ENCODE measurements around the gene ALKBH3. TPM values are rescaled to one million over a fixed set of nuclear protein-coding genes. Genes with fewer than 3 reads are reported as not detected.

Gene ALKBH3
- total RNA-seq, 3 donors from 2014 or later (not counting 1 experiment from before 2014, with no cell fraction given), result 24.3 to 30.8 (median 29.6) TPM

DNA sequence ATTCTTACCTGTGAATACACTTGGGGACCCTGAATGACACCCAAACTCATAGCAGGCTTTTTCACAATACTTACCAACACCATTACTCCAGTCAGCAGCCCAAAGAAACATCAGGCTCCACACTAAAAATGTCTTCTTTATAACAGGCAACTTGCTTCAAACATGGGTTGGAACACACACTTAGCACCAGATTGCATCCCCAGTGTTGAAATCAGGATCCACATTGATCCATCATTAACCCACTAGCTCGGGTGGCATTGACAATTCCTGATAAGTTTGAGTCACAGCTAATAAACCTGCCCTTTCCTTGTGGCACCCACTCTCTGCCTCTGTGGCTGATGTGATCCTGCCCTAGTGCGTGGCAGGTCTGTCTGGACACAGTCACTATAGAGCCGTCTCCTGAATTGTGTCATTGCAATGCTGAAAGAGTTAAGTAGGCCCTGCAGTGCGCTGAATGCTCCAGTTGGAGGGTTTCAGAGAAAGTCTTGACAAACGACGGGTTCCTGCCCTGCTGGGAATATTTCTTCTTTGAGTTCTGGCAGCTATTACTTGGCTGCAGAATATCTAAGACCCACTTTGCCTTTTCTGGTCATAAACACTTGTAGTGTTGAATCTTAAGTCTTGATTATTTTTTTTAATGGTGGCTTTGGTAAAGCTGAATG lies 42.2 kb downstream of the ALKBH3 start:
- H3K4me3 Mint-ChIP-seq, result no peak overlapping the region
- Histone ChIP-seq H3K36me3 (ENCODE audit: control insufficient read depth, insufficient read depth, low read length) (peaks cover 41% of the 10 kb centered on the region), H3K9me3 (ENCODE audit: control insufficient read depth, insufficient read depth, low read length) (no peaks in the 10 kb centered on the region), H3K27me3 (ENCODE audit: control insufficient read depth, insufficient read depth, low read length) (no peaks in the 10 kb centered on the region), H3K4me1 (ENCODE audit: control insufficient read depth, insufficient read depth, low read length) (no peaks in the 10 kb centered on the region), H3K27ac (ENCODE audit: low read length) (no peak overlapping the region), H3K4me3 (ENCODE audit: low read length) (no peak overlapping the region)
- peaks cover 13% of the 10 kb centered on the region for H3K36me3 Mint-ChIP-seq
- no peak overlapping the region for H3K27ac Mint-ChIP-seq
- intact Hi-C loops (cut with micrococcal nuclease), result no loop called here
- H3K4me1 Mint-ChIP-seq, result no peaks in the 10 kb centered on the region
- TF ChIP-seq, protein P1, sequence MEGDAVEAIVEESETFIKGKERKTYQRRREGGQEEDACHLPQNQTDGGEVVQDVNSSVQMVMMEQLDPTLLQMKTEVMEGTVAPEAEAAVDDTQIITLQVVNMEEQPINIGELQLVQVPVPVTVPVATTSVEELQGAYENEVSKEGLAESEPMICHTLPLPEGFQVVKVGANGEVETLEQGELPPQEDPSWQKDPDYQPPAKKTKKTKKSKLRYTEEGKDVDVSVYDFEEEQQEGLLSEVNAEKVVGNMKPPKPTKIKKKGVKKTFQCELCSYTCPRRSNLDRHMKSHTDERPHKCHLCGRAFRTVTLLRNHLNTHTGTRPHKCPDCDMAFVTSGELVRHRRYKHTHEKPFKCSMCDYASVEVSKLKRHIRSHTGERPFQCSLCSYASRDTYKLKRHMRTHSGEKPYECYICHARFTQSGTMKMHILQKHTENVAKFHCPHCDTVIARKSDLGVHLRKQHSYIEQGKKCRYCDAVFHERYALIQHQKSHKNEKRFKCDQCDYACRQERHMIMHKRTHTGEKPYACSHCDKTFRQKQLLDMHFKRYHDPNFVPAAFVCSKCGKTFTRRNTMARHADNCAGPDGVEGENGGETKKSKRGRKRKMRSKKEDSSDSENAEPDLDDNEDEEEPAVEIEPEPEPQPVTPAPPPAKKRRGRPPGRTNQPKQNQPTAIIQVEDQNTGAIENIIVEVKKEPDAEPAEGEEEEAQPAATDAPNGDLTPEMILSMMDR (IDR thresholded peaks at IDR 0.05), result no peak
- DNase-seq (no peak), ATAC-seq (no peak)
- 91% methylated on average over 6 of the region's 6 CpGs for WGBS (ENCODE audit: insufficient coverage)
- H3K27me3 Mint-ChIP-seq (ENCODE audit: low read depth in 2 of 2), result no peaks in the 10 kb centered on the region
- H3K9me3 Mint-ChIP-seq, result no peaks in the 10 kb centered on the region

DNA sequence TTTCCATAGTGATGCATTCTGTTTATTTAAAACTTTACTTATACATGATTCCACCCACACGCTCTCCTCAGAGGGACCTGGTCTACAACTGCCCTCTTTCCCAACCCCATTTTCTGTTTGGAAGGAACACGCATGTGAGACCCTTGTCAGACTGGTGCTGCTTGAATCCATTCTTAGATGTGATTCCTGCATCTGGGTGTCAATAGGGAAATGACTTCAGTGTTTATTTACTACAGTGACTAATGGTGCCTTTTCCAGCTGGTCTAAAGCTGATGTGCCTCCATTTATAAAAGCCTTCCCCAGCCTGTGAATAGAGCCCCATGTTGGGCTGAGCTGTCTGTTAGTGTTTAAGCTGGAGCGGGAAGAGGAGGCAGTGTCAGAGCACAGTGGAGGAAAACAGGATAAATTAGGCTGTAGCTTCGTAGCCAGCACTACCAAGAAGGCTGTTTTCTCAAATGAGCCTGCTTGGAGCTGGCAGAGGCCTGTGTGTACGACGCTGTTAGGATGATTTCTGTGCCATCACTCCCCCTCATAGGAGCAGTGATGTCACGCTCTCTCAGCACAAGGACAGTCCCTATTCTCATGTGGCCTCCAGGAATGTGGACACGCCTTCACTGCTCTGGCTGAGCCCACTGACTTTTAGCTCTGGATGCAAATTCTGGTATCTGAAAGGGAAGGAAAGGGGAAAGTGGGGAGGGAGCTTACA lies 42.9 kb downstream of the ALKBH3 start:
- Histone ChIP-seq H3K4me1 (ENCODE audit: control insufficient read depth, insufficient read depth, low read length) (no peaks in the 10 kb centered on the region), H3K9me3 (ENCODE audit: control insufficient read depth, insufficient read depth, low read length) (no peaks in the 10 kb centered on the region), H3K27me3 (ENCODE audit: control insufficient read depth, insufficient read depth, low read length) (no peaks in the 10 kb centered on the region), H3K4me3 (ENCODE audit: low read length) (no peak overlapping the region), H3K36me3 (ENCODE audit: control insufficient read depth, insufficient read depth, low read length) (peaks cover 34% of the 10 kb centered on the region), H3K27ac (ENCODE audit: low read length) (no peak overlapping the region)
- Mint-ChIP-seq H3K27me3 (ENCODE audit: low read depth in 2 of 2) (no peaks in the 10 kb centered on the region), H3K27ac (no peak overlapping the region), H3K4me3 (no peak overlapping the region), H3K9me3 (no peaks in the 10 kb centered on the region), H3K36me3 (peaks cover 13% of the 10 kb centered on the region), H3K4me1 (no peaks in the 10 kb centered on the region)
- ATAC-seq (no peak), DNase-seq (no peak)
- WGBS (ENCODE audit: insufficient coverage), result 99% methylated on average over 8 of the region's 8 CpGs
- intact Hi-C loops (cut with micrococcal nuclease), result no loop called here
- TF ChIP-seq, protein P1 (IDR thresholded peaks at IDR 0.05), result no peak

DNA sequence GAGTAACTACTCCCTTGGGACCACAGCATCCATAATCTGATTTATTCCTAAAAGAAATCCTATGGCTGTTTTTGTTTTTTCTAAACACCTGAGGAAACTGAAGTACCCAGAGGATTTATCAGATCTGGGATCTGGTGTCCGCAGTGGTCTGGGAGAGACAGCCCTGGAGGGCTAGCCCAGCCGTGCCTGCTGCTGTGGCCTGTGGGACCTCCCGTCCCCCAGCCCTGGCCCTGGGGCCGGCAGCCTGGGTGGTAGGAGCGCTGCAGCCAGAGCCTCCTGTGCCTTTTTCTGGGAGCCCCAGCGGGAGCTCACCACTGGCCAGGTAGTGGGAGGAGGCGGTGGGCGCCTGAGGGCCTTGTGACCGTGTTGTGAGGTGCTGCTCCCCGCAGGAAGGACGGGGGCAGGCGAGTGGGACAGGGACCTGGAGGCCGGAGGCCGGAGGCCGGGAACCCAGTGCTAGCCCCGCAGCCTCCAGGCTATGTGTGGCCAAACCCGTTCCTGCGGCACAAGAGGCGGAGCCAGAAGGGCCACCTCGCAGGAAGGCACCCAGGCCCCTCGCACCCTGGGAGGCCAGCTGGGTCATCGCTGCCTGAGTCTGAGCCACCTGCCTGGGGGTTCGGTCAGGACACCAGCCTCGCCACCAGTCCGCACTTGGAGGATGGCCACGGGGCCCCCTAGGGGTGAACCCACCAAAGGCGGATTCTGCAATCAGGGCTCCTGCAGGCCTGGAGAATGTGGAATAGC lies 43.7 kb downstream of the ALKBH3 start:
- Histone ChIP-seq H3K4me3 (ENCODE audit: low read length) (no peak overlapping the region), H3K27me3 (ENCODE audit: control insufficient read depth, insufficient read depth, low read length) (no peaks in the 10 kb centered on the region), H3K4me1 (ENCODE audit: control insufficient read depth, insufficient read depth, low read length) (no peaks in the 10 kb centered on the region), H3K36me3 (ENCODE audit: control insufficient read depth, insufficient read depth, low read length) (peaks cover 27% of the 10 kb centered on the region), H3K9me3 (ENCODE audit: control insufficient read depth, insufficient read depth, low read length) (no peaks in the 10 kb centered on the region), H3K27ac (ENCODE audit: low read length) (no peak overlapping the region)
- Mint-ChIP-seq H3K4me1 (no peaks in the 10 kb centered on the region), H3K27ac (no peak overlapping the region), H3K27me3 (ENCODE audit: low read depth in 2 of 2) (no peaks in the 10 kb centered on the region), H3K36me3 (peaks cover 13% of the 10 kb centered on the region), H3K4me3 (no peak overlapping the region), H3K9me3 (no peaks in the 10 kb centered on the region)
- no peak for ATAC-seq
- 97% methylated on average over 27 of the region's 27 CpGs for WGBS (ENCODE audit: insufficient coverage)
- intact Hi-C loops (cut with micrococcal nuclease), result no loop called here
- DNase-seq, result no peak
- TF ChIP-seq, protein P1 (IDR thresholded peaks at IDR 0.05), result no peak
